Measurements from ENCODE around the gene OSBPL8. TPM values are rescaled to one million over a fixed set of nuclear protein-coding genes. Genes with fewer than 3 reads are reported as not detected.
"Not testable (repeated sequence)": the region's sequence is repeated elsewhere in the genome, so short reads cannot be mapped to it uniquely, and the experiment has no call there.

OSBPL8 gene
- total and polyA plus RNA-seq, 2 donors (not counting 1 experiment from before 2014, with no cell fraction given), result 11.1 to 112 TPM

DNA sequence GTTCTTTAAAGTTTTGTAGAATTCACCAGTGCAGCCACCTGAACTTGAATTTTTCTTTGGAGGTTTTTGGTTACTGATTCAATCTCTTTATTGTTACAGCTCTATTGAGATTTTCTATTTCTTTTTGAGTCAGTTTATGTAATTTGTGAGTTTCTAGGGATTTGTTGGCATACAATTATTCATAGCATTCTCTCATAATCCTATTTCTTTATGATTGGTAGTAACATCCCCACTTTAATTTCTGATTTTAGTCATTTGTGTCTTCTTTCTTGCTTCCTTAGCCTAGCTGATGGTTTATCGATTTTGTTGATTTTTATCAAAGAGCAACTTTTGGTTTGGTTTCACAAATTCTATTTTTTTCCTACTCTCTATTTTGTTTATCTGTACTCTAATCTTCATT, 193.4 kb downstream of the OSBPL8 start:
- no CpG with 5 or more reads among the region's 1 CpG for WGBS (ENCODE audit: insufficient coverage)
- intact Hi-C loops (cut with micrococcal nuclease), result no loop called here
- peaks cover 4% of the 10 kb centered on the region for H3K9me3 Mint-ChIP-seq (ENCODE audit: insufficient read depth)
- no peaks in the 10 kb centered on the region for H3K4me1 Mint-ChIP-seq
- H3K27ac ChIP-seq (ENCODE audit: low read length in 2 of 2), result no peak overlapping the region
- no peak overlapping the region for H3K27ac Mint-ChIP-seq
- no peaks in the 10 kb centered on the region for H4K20me1 ChIP-seq (ENCODE audit: control insufficient read depth, insufficient read depth, low read length, poor library complexity, severe bottlenecking)
- no peak for TF ChIP-seq EZH2 (IDR thresholded peaks at IDR 0.05; ENCODE audit: borderline replicate concordance, insufficient read depth, low read depth, low read length, poor library complexity, severe bottlenecking)
- TF ChIP-seq, protein P1, sequence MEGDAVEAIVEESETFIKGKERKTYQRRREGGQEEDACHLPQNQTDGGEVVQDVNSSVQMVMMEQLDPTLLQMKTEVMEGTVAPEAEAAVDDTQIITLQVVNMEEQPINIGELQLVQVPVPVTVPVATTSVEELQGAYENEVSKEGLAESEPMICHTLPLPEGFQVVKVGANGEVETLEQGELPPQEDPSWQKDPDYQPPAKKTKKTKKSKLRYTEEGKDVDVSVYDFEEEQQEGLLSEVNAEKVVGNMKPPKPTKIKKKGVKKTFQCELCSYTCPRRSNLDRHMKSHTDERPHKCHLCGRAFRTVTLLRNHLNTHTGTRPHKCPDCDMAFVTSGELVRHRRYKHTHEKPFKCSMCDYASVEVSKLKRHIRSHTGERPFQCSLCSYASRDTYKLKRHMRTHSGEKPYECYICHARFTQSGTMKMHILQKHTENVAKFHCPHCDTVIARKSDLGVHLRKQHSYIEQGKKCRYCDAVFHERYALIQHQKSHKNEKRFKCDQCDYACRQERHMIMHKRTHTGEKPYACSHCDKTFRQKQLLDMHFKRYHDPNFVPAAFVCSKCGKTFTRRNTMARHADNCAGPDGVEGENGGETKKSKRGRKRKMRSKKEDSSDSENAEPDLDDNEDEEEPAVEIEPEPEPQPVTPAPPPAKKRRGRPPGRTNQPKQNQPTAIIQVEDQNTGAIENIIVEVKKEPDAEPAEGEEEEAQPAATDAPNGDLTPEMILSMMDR (IDR thresholded peaks at IDR 0.05), result no peak
- H3K4me3 Mint-ChIP-seq, result no peak overlapping the region
- H3K79me2 ChIP-seq (ENCODE audit: control insufficient read depth, insufficient read depth, low read length), result no peaks in the 10 kb centered on the region
- peaks cover 1 to 5% (median 2%) of the 10 kb centered on the region in 3 donors for H3K9me3 ChIP-seq (ENCODE audit: control extremely low read depth in 1 of 3, control insufficient read depth in 2 of 3, insufficient read depth in 1 of 3, low read length in 2 of 3)
- no peaks in the 10 kb centered on the region for H3K27me3 Mint-ChIP-seq
- H3K4me3 ChIP-seq (ENCODE audit: control extremely low read depth in 1 of 5, extremely low read depth in 1 of 5, insufficient read depth in 1 of 5, low read depth in 2 of 5, low read length in 4 of 5), result no peak overlapping the region
- ChIA-PET CTCF (no interaction called here), POLR2A (no interaction called here)
- no peaks in the 10 kb centered on the region for H3K4me1 ChIP-seq (ENCODE audit: control insufficient read depth in 2 of 2, insufficient read depth in 2 of 2, low read length in 2 of 2)
- no peaks in the 10 kb centered on the region for H3K27me3 ChIP-seq (replicated peaks in 1 of 4; ENCODE audit: control extremely low read depth in 1 of 4, control insufficient read depth in 3 of 4, insufficient read depth in 4 of 4, low read length in 3 of 4)
- DNase-seq, result no peak
- H3K4me2 ChIP-seq (replicated peaks; ENCODE audit: low read depth, low read length, poor library complexity, severe bottlenecking), result no peak overlapping the region
- ATAC-seq (ENCODE audit: low read depth), result no peak
- no peak overlapping the region for H2AFZ ChIP-seq (ENCODE audit: insufficient read depth, low read depth, low read length, poor library complexity, severe bottlenecking)
- no peak overlapping the region for H3K9ac ChIP-seq (ENCODE audit: low read length)
- peaks cover 19 to 52% of the 10 kb centered on the region in 2 experiments for H3K36me3 ChIP-seq (replicated peaks in 1 of 2; ENCODE audit: control extremely low read depth in 1 of 2, control insufficient read depth in 1 of 2, extremely low read depth in 1 of 2, insufficient read depth in 2 of 2, low read length in 1 of 2)

GRCh38 chr12:76364131-76364530, 195.4 kb downstream of the OSBPL8 start:
- H3K4me1 Mint-ChIP-seq; CTCF ChIA-PET; H3K9me3 Mint-ChIP-seq (ENCODE audit: insufficient read depth); H3K9me3 ChIP-seq (ENCODE audit: control extremely low read depth in 1 of 3, control insufficient read depth in 2 of 3, insufficient read depth in 1 of 3, low read length in 2 of 3); H3K4me1 ChIP-seq (ENCODE audit: control insufficient read depth in 2 of 2, insufficient read depth in 2 of 2, low read length in 2 of 2); H3K4me2 ChIP-seq (replicated peaks; ENCODE audit: low read depth, low read length, poor library complexity, severe bottlenecking); H3K4me3 Mint-ChIP-seq; H3K27ac ChIP-seq (ENCODE audit: low read length in 2 of 2); H4K20me1 ChIP-seq (ENCODE audit: control insufficient read depth, insufficient read depth, low read length, poor library complexity, severe bottlenecking); intact Hi-C loops (cut with micrococcal nuclease); H3K4me3 ChIP-seq (ENCODE audit: control extremely low read depth in 1 of 5, extremely low read depth in 1 of 5, insufficient read depth in 1 of 5, low read depth in 2 of 5, low read length in 4 of 5); H3K27me3 ChIP-seq (replicated peaks in 1 of 4; ENCODE audit: control extremely low read depth in 1 of 4, control insufficient read depth in 3 of 4, insufficient read depth in 4 of 4, low read length in 3 of 4); H2AFZ ChIP-seq (ENCODE audit: insufficient read depth, low read depth, low read length, poor library complexity, severe bottlenecking); DNase-seq; H3K27me3 Mint-ChIP-seq; H3K27ac Mint-ChIP-seq; H3K79me2 ChIP-seq (ENCODE audit: control insufficient read depth, insufficient read depth, low read length); ATAC-seq (ENCODE audit: low read depth); H3K9ac ChIP-seq (ENCODE audit: low read length); POLR2A ChIA-PET: not testable (repeated sequence)
- H3K36me3 ChIP-seq (replicated peaks in 1 of 2; ENCODE audit: control extremely low read depth in 1 of 2, control insufficient read depth in 1 of 2, extremely low read depth in 1 of 2, insufficient read depth in 2 of 2, low read length in 1 of 2), result peaks cover 19 to 44% of the 10 kb centered on the region in 2 experiments
- WGBS (ENCODE audit: insufficient coverage), result 100% methylated on average over 3 of the region's 5 CpGs

Data from B cell (primary cell).